Measurements from ENCODE around the gene PHLDA3. TPM values are rescaled to one million over a fixed set of nuclear protein-coding genes. Genes with fewer than 3 reads are reported as not detected.

PHLDA3 gene
- total RNA-seq, 1 donor: 0.31 TPM

- Histone ChIP-seq H3K27me3 (ENCODE audit: insufficient read depth, low read length) (no peaks in the 10 kb centered on the region), H3K4me3 (ENCODE audit: low read length) (no peak overlapping the region), H3K9me3 (ENCODE audit: low read depth, low read length) (no peaks in the 10 kb centered on the region), H3K4me1 (ENCODE audit: insufficient read depth, low read length) (peaks cover 4% of the 10 kb centered on the region)
These were observed 45.3 kb downstream of the PHLDA3 start for GRCh38 chr1:201423655-201424054.

GRCh38 chr1:201422436-201423030 lies 46.5 kb downstream of the PHLDA3 start:
- no peak overlapping the region for H3K4me3 ChIP-seq (ENCODE audit: low read length)
- no peaks in the 10 kb centered on the region for H3K27me3 ChIP-seq (ENCODE audit: insufficient read depth, low read length)
- no peaks in the 10 kb centered on the region for H3K9me3 ChIP-seq (ENCODE audit: low read depth, low read length)
- no peaks in the 10 kb centered on the region for H3K4me1 ChIP-seq (ENCODE audit: insufficient read depth, low read length)

- Histone ChIP-seq H3K4me3 (ENCODE audit: low read length) (no peak overlapping the region), H3K4me1 (ENCODE audit: insufficient read depth, low read length) (no peaks in the 10 kb centered on the region), H3K9me3 (ENCODE audit: low read depth, low read length) (no peaks in the 10 kb centered on the region), H3K27me3 (ENCODE audit: insufficient read depth, low read length) (no peaks in the 10 kb centered on the region)
These were observed 47.0 kb downstream of the PHLDA3 start for GRCh38 chr1:201422026-201422425.

GRCh38 chr1:201421041-201421440 lies 47.9 kb downstream of the PHLDA3 start:
- Histone ChIP-seq H3K27me3 (ENCODE audit: insufficient read depth, low read length) (no peaks in the 10 kb centered on the region), H3K4me1 (ENCODE audit: insufficient read depth, low read length) (no peaks in the 10 kb centered on the region)

GRCh38 chr1:201420608-201421002 lies 48.4 kb downstream of the PHLDA3 start:
- H3K4me3 ChIP-seq (ENCODE audit: low read length): no peak overlapping the region
- H3K4me1 ChIP-seq (ENCODE audit: insufficient read depth, low read length): no peaks in the 10 kb centered on the region
- H3K27me3 ChIP-seq (ENCODE audit: insufficient read depth, low read length): no peaks in the 10 kb centered on the region
- H3K9me3 ChIP-seq (ENCODE audit: low read depth, low read length): no peaks in the 10 kb centered on the region

More at GRCh38 chr1:201421041-201421440, 47.9 kb downstream of the PHLDA3 start:
- no peak overlapping the region for H3K4me3 ChIP-seq (ENCODE audit: low read length)
- H3K9me3 ChIP-seq (ENCODE audit: low read depth, low read length): no peaks in the 10 kb centered on the region

GRCh38 chr1:201419746-201420607 lies 49.0 kb downstream of the PHLDA3 start:
- Histone ChIP-seq H3K4me1 (ENCODE audit: insufficient read depth, low read length) (no peaks in the 10 kb centered on the region), H3K4me3 (ENCODE audit: low read length) (no peak overlapping the region), H3K9me3 (ENCODE audit: low read depth, low read length) (no peaks in the 10 kb centered on the region), H3K27me3 (ENCODE audit: insufficient read depth, low read length) (no peaks in the 10 kb centered on the region)

- Histone ChIP-seq H3K9me3 (ENCODE audit: low read depth, low read length) (no peaks in the 10 kb centered on the region), H3K4me1 (ENCODE audit: insufficient read depth, low read length) (no peaks in the 10 kb centered on the region)
These were observed 49.7 kb downstream of the PHLDA3 start for GRCh38 chr1:201419256-201419655.

GRCh38 chr1:201418461-201418860 lies 50.5 kb downstream of the PHLDA3 start:
- Histone ChIP-seq H3K4me3 (ENCODE audit: low read length) (no peak overlapping the region), H3K9me3 (ENCODE audit: low read depth, low read length) (no peaks in the 10 kb centered on the region), H3K27me3 (ENCODE audit: insufficient read depth, low read length) (no peaks in the 10 kb centered on the region), H3K4me1 (ENCODE audit: insufficient read depth, low read length) (no peaks in the 10 kb centered on the region)

More at GRCh38 chr1:201419256-201419655, 49.7 kb downstream of the PHLDA3 start:
- H3K4me3 ChIP-seq (ENCODE audit: low read length): no peak overlapping the region
- H3K27me3 ChIP-seq (ENCODE audit: insufficient read depth, low read length): no peaks in the 10 kb centered on the region

Other genes starting within 250 kb of the PHLDA3 start
- not detected for gene PKP1, start 185.7 kb downstream of the PHLDA3 start, total RNA-seq
- gene TNNT2, start 91.5 kb downstream of the PHLDA3 start, total RNA-seq: 0.10 TPM
- not detected for gene LAD1, start 69.9 kb downstream of the PHLDA3 start, total RNA-seq
- gene TNNI1, start 47.5 kb downstream of the PHLDA3 start, total RNA-seq: not detected
- gene CSRP1, start 37.9 kb upstream of the PHLDA3 start, total RNA-seq: 41.2 TPM
- gene NAV1, start 69.9 kb upstream of the PHLDA3 start, total RNA-seq: 1.5 TPM